Caco-2 (cell line): Measurements from ENCODE around the gene TDRKH. TPM values are rescaled to one million over a fixed set of nuclear protein-coding genes. Genes with fewer than 3 reads are reported as not detected.
"Not testable (repeated sequence)": the region's sequence is repeated elsewhere in the genome, so short reads cannot be mapped to it uniquely, and the experiment has no call there.

Source experiments
- BruUV-seq: library from RNA; stranded (reverse); fragments of 400-500 nt; replicated peaks from 2 replicates; lab custom pipeline; 2021; lab: Mats Ljungman, UMichigan
- CTCF ChIA-PET: fragments of 300-600 bp; sonication (Branson Sonifier 250); formaldehyde crosslinking; loops from one replicate; lab custom pipeline; 2022; ENCODE audit warnings: antibody characterized with exemption; lab: Charles Lee
- POLR2A ChIA-PET: fragments of 300-600 bp; sonication (Branson Sonifier 250); formaldehyde crosslinking; loops from one replicate; lab custom pipeline; 2022; ENCODE audit warnings: antibody characterized with exemption; lab: Charles Lee
- DNase-seq, 2 experiments: peaks; one replicate each; pipeline versions ENCODE4 v3.0.0 to v3.0.0-alpha.2; 2020 to 2022
- H3K27me3 ChIP-seq: replicated peaks from 2 replicates; pipeline ENCODE4 v1.6.0; 2011; ENCODE audit warnings: low read length; ENCODE audit not compliant: control insufficient read depth, insufficient read depth
- H3K36me3 ChIP-seq: 2 replicates; pipeline ENCODE4 v1.5.1; 2011; ENCODE audit warnings: low read length; ENCODE audit not compliant: control insufficient read depth, insufficient read depth
- H3K4me1 ChIP-seq: fragments of 250-450 bp; sonication (Bioruptor Pico); 2 replicates; pipeline ENCODE4 v1.5.1; 2020; ENCODE audit warnings: mild to moderate bottlenecking
- H3K4me3 ChIP-seq: 2 replicates; pipeline ENCODE4 v1.5.1; 2011; ENCODE audit warnings: low read depth, mild to moderate bottlenecking, control low read depth, low read length
- H3K9me3 ChIP-seq: fragments of 250-450 bp; sonication (Bioruptor Pico); 2 replicates; pipeline ENCODE4 v1.5.1; 2020; ENCODE audit warnings: mild to moderate bottlenecking, moderate library complexity
- H3K27ac Mint-ChIP-seq: one replicate; pipeline ENCODE4 v1.8.0; 2022; ENCODE audit warnings: mixed read lengths; ENCODE audit not compliant: unreplicated experiment
- H3K27me3 Mint-ChIP-seq: one replicate; pipeline ENCODE4 v1.8.0; 2022; ENCODE audit warnings: mixed read lengths; ENCODE audit not compliant: insufficient read depth, unreplicated experiment
- H3K36me3 Mint-ChIP-seq: one replicate; pipeline ENCODE4 v1.8.0; 2022; ENCODE audit warnings: mild to moderate bottlenecking, mixed read lengths; ENCODE audit not compliant: insufficient read depth, unreplicated experiment
- H3K4me1 Mint-ChIP-seq: one replicate; pipeline ENCODE4 v1.8.0; 2022; ENCODE audit warnings: low read depth, mixed read lengths; ENCODE audit not compliant: unreplicated experiment
- H3K4me3 Mint-ChIP-seq: one replicate; pipeline ENCODE4 v1.8.0; 2022; ENCODE audit warnings: mild to moderate bottlenecking, moderate library complexity, mixed read lengths; ENCODE audit not compliant: unreplicated experiment
- H3K9me3 Mint-ChIP-seq: one replicate; pipeline ENCODE4 v1.8.0; 2022; ENCODE audit warnings: mixed read lengths; ENCODE audit not compliant: unreplicated experiment
- CTCF ChIP-seq, 2 experiments: fragments of 200-600 bp in 1 of 2; IDR thresholded peaks; 1 replicate in 1 of 2; 2 replicates in 1 of 2; pipeline versions ENCODE4 v1.5.1 to v1.8.0; 2011 to 2022; ENCODE audit warnings: antibody characterized with exemption in 1 of 2, control low read depth in 1 of 2, inconsistent platforms in 1 of 2, low read depth in 1 of 2, low read length in 1 of 2, mild to moderate bottlenecking in 1 of 2, moderate library complexity in 1 of 2; ENCODE audit not compliant: insufficient read depth in 1 of 2, severe bottlenecking in 1 of 2, unreplicated experiment in 1 of 2
- intact Hi-C: fragments of 100-400 bp; cut with micrococcal nuclease; formaldehyde crosslinking; loops from one replicate; pipeline ENCODE4 v1.10.0; 2022; ENCODE audit not compliant: unreplicated experiment
- total RNA-seq: library from RNA; stranded (reverse); gene quantifications from 2 replicates; pipeline ENCODE4 v1.2.3, GENCODE V29; 2022

Gene TDRKH
- total RNA-seq, 1 experiment from 2014 or later = 15.0 TPM

GRCh38 chr1:151774256-151774922, 15.9 kb downstream of the TDRKH start:
- POLR2A ChIA-PET = interaction anchor here (0.7 kb wide), 1 partner anchor 11 kb away, joined by 3 read pairs; the partner anchor contains the start of gene MRPL9
- no peaks in the 10 kb centered on the region for H3K36me3 Mint-ChIP-seq
- H3K4me3 Mint-ChIP-seq = no peak overlapping the region
- no peak for TF ChIP-seq CTCF (IDR thresholded peaks at IDR 0.05; ENCODE audit: insufficient read depth in 1 of 2, low read depth in 1 of 2, low read length in 1 of 2, severe bottlenecking in 1 of 2, unreplicated experiment in 1 of 2)
- intact Hi-C loops = no loop called here
- Histone ChIP-seq H3K4me3 (no peak overlapping the region), H3K27me3 (no peaks in the 10 kb centered on the region), H3K9me3 (no peaks in the 10 kb centered on the region), H3K36me3 (no peaks in the 10 kb centered on the region; the same call in 1 of the 2 replicates), H3K4me1 (no peaks in the 10 kb centered on the region)
- H3K27me3 Mint-ChIP-seq = no peaks in the 10 kb centered on the region
- CTCF ChIA-PET = no interaction called here
- H3K4me1 Mint-ChIP-seq = no peaks in the 10 kb centered on the region
- H3K27ac Mint-ChIP-seq = no peak overlapping the region
- no peak for DNase-seq
- no peaks in the 10 kb centered on the region for H3K9me3 Mint-ChIP-seq
- no TSS peak for BruUV-seq

GRCh38 chr1:151773702-151774101, 16.6 kb downstream of the TDRKH start:
- POLR2A ChIA-PET = no interaction called here
- Histone ChIP-seq H3K9me3 (no peaks in the 10 kb centered on the region), H3K4me1 (peaks cover under 1% of the 10 kb centered on the region; the same call in 1 of the 2 replicates), H3K36me3 (no peaks in the 10 kb centered on the region; the same call in 1 of the 2 replicates), H3K4me3 (no peak overlapping the region), H3K27me3 (no peaks in the 10 kb centered on the region)
- no peak for DNase-seq
- Mint-ChIP-seq H3K27ac (no peak overlapping the region), H3K36me3 (no peaks in the 10 kb centered on the region), H3K9me3 (no peaks in the 10 kb centered on the region), H3K27me3 (no peaks in the 10 kb centered on the region), H3K4me3 (no peak overlapping the region), H3K4me1 (no peaks in the 10 kb centered on the region)
- intact Hi-C loops = no loop called here
- CTCF ChIA-PET = no interaction called here
- TF ChIP-seq CTCF (IDR thresholded peaks at IDR 0.05; ENCODE audit: insufficient read depth in 1 of 2, low read depth in 1 of 2, low read length in 1 of 2, severe bottlenecking in 1 of 2, unreplicated experiment in 1 of 2) = no peak
- BruUV-seq = TSS peak; percentile 38

GRCh38 chr1:151769270-151769669, 21.0 kb downstream of the TDRKH start:
- intact Hi-C loops, H3K9me3 Mint-ChIP-seq, H3K4me3 ChIP-seq, CTCF ChIA-PET, H3K27me3 ChIP-seq, H3K27ac Mint-ChIP-seq, POLR2A ChIA-PET, H3K36me3 Mint-ChIP-seq, H3K36me3 ChIP-seq, DNase-seq, BruUV-seq, H3K9me3 ChIP-seq, H3K4me3 Mint-ChIP-seq, H3K27me3 Mint-ChIP-seq: not testable (repeated sequence)
- peaks cover 20% of the 10 kb centered on the region for H3K4me1 Mint-ChIP-seq
- H3K4me1 ChIP-seq = peaks cover 13% of the 10 kb centered on the region

GRCh38 chr1:151768351-151769066, 21.8 kb downstream of the TDRKH start:
- intact Hi-C loops, H3K36me3 ChIP-seq, H3K4me3 ChIP-seq, CTCF ChIA-PET, BruUV-seq, POLR2A ChIA-PET, H3K9me3 ChIP-seq, H3K36me3 Mint-ChIP-seq, H3K27me3 Mint-ChIP-seq, H3K9me3 Mint-ChIP-seq, H3K27me3 ChIP-seq: not testable (repeated sequence)
- Mint-ChIP-seq H3K4me3 (peak overlapping the region; percentile 36), H3K27ac (peak overlapping the region; percentile 83), H3K4me1 (peaks cover 25% of the 10 kb centered on the region)
- peak in 1 of 2 experiments; percentile 56 for DNase-seq
- H3K4me1 ChIP-seq = peaks cover 17% of the 10 kb centered on the region
